Measurements from ENCODE around the gene ABCA7.
"Not testable (repeated sequence)": the region's sequence is repeated elsewhere in the genome, so short reads cannot be mapped to it uniquely, and the experiment has no call there.

ABCA7 gene

GRCh38 chr19:1106841-1107660, 67.1 kb downstream of the ABCA7 start:
- no peak for DNase-seq

GRCh38 chr19:1107661-1108261, 67.9 kb downstream of the ABCA7 start:
- no peak for DNase-seq

- no peak for DNase-seq
Measured at GRCh38 chr19:1108291-1109031, 68.6 kb downstream of the ABCA7 start.

- no peak for DNase-seq
Measured at GRCh38 chr19:1109032-1109551, 69.2 kb downstream of the ABCA7 start.

GRCh38 chr19:1109697-1110671, 70.1 kb downstream of the ABCA7 start:
- no peak for DNase-seq

- DNase-seq: no peak
Measured at GRCh38 chr19:1110809-1111640, 71.1 kb downstream of the ABCA7 start.

- DNase-seq: no peak
Measured at GRCh38 chr19:1111641-1112267, 71.8 kb downstream of the ABCA7 start.

- DNase-seq: no peak
Measured at GRCh38 chr19:1112268-1113029, 72.5 kb downstream of the ABCA7 start.

GRCh38 chr19:1113030-1113985, 73.4 kb downstream of the ABCA7 start:
- peak; percentile 91 for DNase-seq

- no peak for DNase-seq
Measured at GRCh38 chr19:1113986-1114483, 74.1 kb downstream of the ABCA7 start.

GRCh38 chr19:1114728-1115127, 74.8 kb downstream of the ABCA7 start:
- DNase-seq: not testable (repeated sequence)

Data from activated CD4-positive, alpha-beta T cell treated with anti-CD3 and anti-CD28 coated beads for 48 hours (primary cell).